Upper lobe of left lung (tissue), 4 donors: ENCODE measurements around the gene USP13.

Experiments
- EP300 ChIP-seq, 4 donors: sonication (generic); formaldehyde crosslinking; IDR thresholded peaks; one replicate each; pipeline ENCODE4 v1.5.1; 2017; ENCODE audit warnings: antibody characterized with exemption in 4 of 4, control low read depth in 2 of 4
- TF ChIP-seq, protein P1 (sequence below), 6 experiments: fragments of 450-650 bp in 4 of 6; fragments of 200-600 bp in 2 of 6; sonication (generic) in 2 of 6; IDR thresholded peaks; one replicate each; pipeline ENCODE4 v1.5.1; 2016 to 2019; ENCODE audit warnings: antibody characterized with exemption in 6 of 6

DNA sequence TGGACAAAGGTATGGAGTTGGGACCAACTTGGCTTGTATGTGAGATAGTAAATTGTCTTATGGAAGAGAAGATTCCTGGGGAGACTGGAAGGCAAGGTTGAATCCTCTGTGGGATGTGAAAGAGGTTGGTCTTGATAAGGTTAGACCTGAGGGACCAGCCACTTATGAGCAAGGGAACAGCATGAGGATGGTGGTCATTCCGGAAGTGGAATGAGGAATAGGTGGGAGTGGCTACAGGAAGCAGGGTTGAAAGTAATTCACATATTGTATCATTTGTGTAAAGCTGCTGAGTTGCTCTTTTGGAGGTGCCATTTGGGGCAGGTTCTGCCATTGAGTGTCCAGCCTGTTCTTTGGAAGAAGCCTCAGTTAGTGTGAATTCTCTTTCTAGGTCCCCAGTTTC, 13.2 kb downstream of the USP13 start:
- TF ChIP-seq, protein P1, sequence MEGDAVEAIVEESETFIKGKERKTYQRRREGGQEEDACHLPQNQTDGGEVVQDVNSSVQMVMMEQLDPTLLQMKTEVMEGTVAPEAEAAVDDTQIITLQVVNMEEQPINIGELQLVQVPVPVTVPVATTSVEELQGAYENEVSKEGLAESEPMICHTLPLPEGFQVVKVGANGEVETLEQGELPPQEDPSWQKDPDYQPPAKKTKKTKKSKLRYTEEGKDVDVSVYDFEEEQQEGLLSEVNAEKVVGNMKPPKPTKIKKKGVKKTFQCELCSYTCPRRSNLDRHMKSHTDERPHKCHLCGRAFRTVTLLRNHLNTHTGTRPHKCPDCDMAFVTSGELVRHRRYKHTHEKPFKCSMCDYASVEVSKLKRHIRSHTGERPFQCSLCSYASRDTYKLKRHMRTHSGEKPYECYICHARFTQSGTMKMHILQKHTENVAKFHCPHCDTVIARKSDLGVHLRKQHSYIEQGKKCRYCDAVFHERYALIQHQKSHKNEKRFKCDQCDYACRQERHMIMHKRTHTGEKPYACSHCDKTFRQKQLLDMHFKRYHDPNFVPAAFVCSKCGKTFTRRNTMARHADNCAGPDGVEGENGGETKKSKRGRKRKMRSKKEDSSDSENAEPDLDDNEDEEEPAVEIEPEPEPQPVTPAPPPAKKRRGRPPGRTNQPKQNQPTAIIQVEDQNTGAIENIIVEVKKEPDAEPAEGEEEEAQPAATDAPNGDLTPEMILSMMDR (IDR thresholded peaks at IDR 0.05): no peak
- no peak for TF ChIP-seq EP300 (IDR thresholded peaks at IDR 0.05)
